Keratinocyte (primary cell): ENCODE results near the gene PTPN14.

Source experiments
- CTCF ChIP-seq, 3 experiments: IDR thresholded peaks in 1 of 3; conservative IDR thresholded peaks in 1 of 3; optimal IDR thresholded peaks in 1 of 3; 2 replicates in 2 of 3; 3 replicates in 1 of 3; pipeline versions ENCODE3 to v1.5.1; 2011; ENCODE audit warnings: low read length in 3 of 3, mild to moderate bottlenecking in 3 of 3, moderate library complexity in 2 of 3, control low read depth in 1 of 3, inconsistent platforms in 1 of 3; ENCODE audit not compliant: insufficient read depth in 2 of 3; ENCODE audit errors: extremely low read depth in 1 of 3
- EZH2 ChIP-seq: IDR thresholded peaks from one replicate; pipeline ENCODE4 v1.6.1; 2012; ENCODE audit warnings: inconsistent platforms, mild to moderate bottlenecking, low read length, moderate library complexity

- no peak for TF ChIP-seq CTCF (optimal IDR thresholded peaks at IDR 0.05 in 1 of 3, IDR thresholded peaks at IDR 0.05 in 1 of 3, conservative IDR thresholded peaks at IDR 0.05 in 1 of 3; ENCODE audit: extremely low read depth in 1 of 3, insufficient read depth in 2 of 3, low read length in 3 of 3)
- TF ChIP-seq EZH2 = no peak
Observed at GRCh38 chr1:214398490-214398889, 152.9 kb downstream of the PTPN14 start.
